Measurements from ENCODE around the gene CD302.

DNA sequence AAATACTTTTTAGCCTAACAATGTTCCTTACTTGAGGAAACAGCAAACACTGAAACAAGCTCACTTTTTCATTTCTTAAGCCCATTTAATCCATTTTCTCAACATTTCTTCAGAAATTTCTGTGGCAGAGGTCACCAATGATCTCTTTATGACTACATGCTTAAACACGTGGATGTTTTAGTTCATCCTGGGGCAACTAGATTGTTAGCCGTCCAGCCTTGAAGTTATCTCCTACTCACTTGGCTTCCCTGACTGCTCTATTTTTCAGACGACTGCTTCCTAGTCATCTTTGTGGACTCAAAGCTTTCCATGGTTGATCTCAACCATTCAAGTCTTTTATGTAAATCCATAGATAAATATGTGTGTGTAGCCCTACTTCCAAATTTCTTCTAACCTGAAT is 24.1 kb downstream of the CD302 start:
- no peak for TF ChIP-seq HDGF (IDR thresholded peaks at IDR 0.05; ENCODE audit: borderline replicate concordance)
- no peak for TF ChIP-seq FOXK2 (IDR thresholded peaks at IDR 0.05)
- TF ChIP-seq SUZ12 (IDR thresholded peaks at IDR 0.05): no peak
- TF ChIP-seq FOXM1 (IDR thresholded peaks at IDR 0.05; ENCODE audit: borderline replicate concordance): no peak
- no peak for TF ChIP-seq SP1 (IDR thresholded peaks at IDR 0.05)
- TF ChIP-seq L3MBTL2 (conservative IDR thresholded peaks at IDR 0.05): no peak
- no peak for TF ChIP-seq FOXA1 (IDR thresholded peaks at IDR 0.05)
- TF ChIP-seq TARDBP (IDR thresholded peaks at IDR 0.05): no peak
- TF ChIP-seq BHLHE40 (IDR thresholded peaks at IDR 0.05; ENCODE audit: borderline replicate concordance): no peak
- TF ChIP-seq LEF1 (IDR thresholded peaks at IDR 0.05; ENCODE audit: borderline replicate concordance): no peak
- no peak for TF ChIP-seq ARNT (IDR thresholded peaks at IDR 0.05)

Measured in HEK293T (cell line).